Measurements from ENCODE around the gene MIS18BP1.

The MIS18BP1 gene

GRCh38 chr14:45258805-45259204 lies 5.8 kb upstream of the MIS18BP1 start:
- TF ChIP-seq EZH2phosphoT487 (IDR thresholded peaks at IDR 0.05; ENCODE audit: low read depth) = no peak
- no peak for TF ChIP-seq CTCF (IDR thresholded peaks at IDR 0.05; ENCODE audit: low read depth, low read length)
- H3K4me3 ChIP-seq (ENCODE audit: low read length) = no peak overlapping the region
- H3K4me1 ChIP-seq (ENCODE audit: low read length) = peaks cover 11% of the 10 kb centered on the region
- H3K36me3 ChIP-seq (replicated peaks; ENCODE audit: low read depth, low read length) = no peaks in the 10 kb centered on the region
- H3K79me2 ChIP-seq (ENCODE audit: low read length) = peaks cover 12% of the 10 kb centered on the region
- H4K20me1 ChIP-seq (ENCODE audit: insufficient read depth, low read length) = no peaks in the 10 kb centered on the region
- H3K27me3 ChIP-seq (ENCODE audit: low read depth, low read length) = no peaks in the 10 kb centered on the region
- H3K27ac ChIP-seq (ENCODE audit: low read length) = no peak overlapping the region
- H3K9me3 ChIP-seq (ENCODE audit: insufficient read depth, low read length) = peaks cover 22% of the 10 kb centered on the region; the same call in 1 of the 2 replicates
- H3K4me2 ChIP-seq (ENCODE audit: low read length) = no peak overlapping the region
- H3K9ac ChIP-seq (ENCODE audit: low read length) = no peak overlapping the region
- no peak overlapping the region for H2AFZ ChIP-seq (ENCODE audit: low read depth, low read length)

GRCh38 chr14:45258073-45258472 lies 5.1 kb upstream of the MIS18BP1 start:
- no peak overlapping the region for H3K4me2 ChIP-seq (ENCODE audit: low read length)
- no peaks in the 10 kb centered on the region for H3K36me3 ChIP-seq (replicated peaks; ENCODE audit: low read depth, low read length)
- no peak overlapping the region for H3K9ac ChIP-seq (ENCODE audit: low read length)
- no peak overlapping the region for H3K27ac ChIP-seq (ENCODE audit: low read length)
- no peak overlapping the region for H3K4me3 ChIP-seq (ENCODE audit: low read length)
- H3K79me2 ChIP-seq (ENCODE audit: low read length) = peaks cover 13% of the 10 kb centered on the region
- H3K4me1 ChIP-seq (ENCODE audit: low read length) = peaks cover 11% of the 10 kb centered on the region
- no peaks in the 10 kb centered on the region for H3K27me3 ChIP-seq (ENCODE audit: low read depth, low read length)
- no peaks in the 10 kb centered on the region for H4K20me1 ChIP-seq (ENCODE audit: insufficient read depth, low read length)
- peaks cover 22% of the 10 kb centered on the region; the same call in 1 of the 2 replicates for H3K9me3 ChIP-seq (ENCODE audit: insufficient read depth, low read length)
- no peak overlapping the region for H2AFZ ChIP-seq (ENCODE audit: low read depth, low read length)
- TF ChIP-seq EZH2phosphoT487 (IDR thresholded peaks at IDR 0.05; ENCODE audit: low read depth) (no peak), CTCF (IDR thresholded peaks at IDR 0.05; ENCODE audit: low read depth, low read length) (no peak)

GRCh38 chr14:45254771-45255170 lies 1.8 kb upstream of the MIS18BP1 start:
- H3K36me3 ChIP-seq (replicated peaks; ENCODE audit: low read depth, low read length) = peaks cover 12% of the 10 kb centered on the region
- H3K27ac ChIP-seq (ENCODE audit: low read length) = peak overlapping the region; percentile 90
- H4K20me1 ChIP-seq (ENCODE audit: insufficient read depth, low read length) = peaks cover 21% of the 10 kb centered on the region
- TF ChIP-seq CTCF (IDR thresholded peaks at IDR 0.05; ENCODE audit: low read depth, low read length) (no peak), EZH2phosphoT487 (IDR thresholded peaks at IDR 0.05; ENCODE audit: low read depth) (no peak)
- H3K9ac ChIP-seq (ENCODE audit: low read length) = peak overlapping the region; percentile 94
- peaks cover 46% of the 10 kb centered on the region for H3K79me2 ChIP-seq (ENCODE audit: low read length)
- H3K27me3 ChIP-seq (ENCODE audit: low read depth, low read length) = no peaks in the 10 kb centered on the region
- peak overlapping the region; percentile 84 for H3K4me2 ChIP-seq (ENCODE audit: low read length)
- peak overlapping the region; percentile 81 for H3K4me3 ChIP-seq (ENCODE audit: low read length)
- peaks cover 26% of the 10 kb centered on the region for H3K4me1 ChIP-seq (ENCODE audit: low read length)
- H3K9me3 ChIP-seq (ENCODE audit: insufficient read depth, low read length) = peaks cover 19% of the 10 kb centered on the region; the same call in 1 of the 2 replicates
- no peak overlapping the region for H2AFZ ChIP-seq (ENCODE audit: low read depth, low read length)

GRCh38 chr14:45253754-45254310 lies 830 bp upstream of the MIS18BP1 start:
- H2AFZ ChIP-seq (ENCODE audit: low read depth, low read length) = peak overlapping the region; percentile 78
- H4K20me1 ChIP-seq (ENCODE audit: insufficient read depth, low read length) = peaks cover 30% of the 10 kb centered on the region
- peak overlapping the region; percentile 81 for H3K4me3 ChIP-seq (ENCODE audit: low read length)
- H3K9me3 ChIP-seq (ENCODE audit: insufficient read depth, low read length) = peaks cover 15% of the 10 kb centered on the region; the same call in 1 of the 2 replicates
- no peak for TF ChIP-seq CTCF (IDR thresholded peaks at IDR 0.05; ENCODE audit: low read depth, low read length)
- TF ChIP-seq EZH2phosphoT487 (IDR thresholded peaks at IDR 0.05; ENCODE audit: low read depth) = no peak
- peaks cover 12% of the 10 kb centered on the region for H3K36me3 ChIP-seq (replicated peaks; ENCODE audit: low read depth, low read length)
- peak overlapping the region; percentile 90 for H3K27ac ChIP-seq (ENCODE audit: low read length)
- H3K9ac ChIP-seq (ENCODE audit: low read length) = peak overlapping the region; percentile 94
- H3K4me2 ChIP-seq (ENCODE audit: low read length) = peak overlapping the region; percentile 84
- H3K4me1 ChIP-seq (ENCODE audit: low read length) = peaks cover 30% of the 10 kb centered on the region
- no peaks in the 10 kb centered on the region for H3K27me3 ChIP-seq (ENCODE audit: low read depth, low read length)
- peaks cover 55% of the 10 kb centered on the region for H3K79me2 ChIP-seq (ENCODE audit: low read length)
